ENCODE measurements around the gene MEF2C.

The MEF2C gene

GRCh38 chr5:88713818-88714217 lies 169.2 kb downstream of the MEF2C start:
- H3K4me3 ChIP-seq (ENCODE audit: low read length) = no peak overlapping the region
- DNase-seq (ENCODE audit: low read depth) = no peak
- TF ChIP-seq, protein P1, sequence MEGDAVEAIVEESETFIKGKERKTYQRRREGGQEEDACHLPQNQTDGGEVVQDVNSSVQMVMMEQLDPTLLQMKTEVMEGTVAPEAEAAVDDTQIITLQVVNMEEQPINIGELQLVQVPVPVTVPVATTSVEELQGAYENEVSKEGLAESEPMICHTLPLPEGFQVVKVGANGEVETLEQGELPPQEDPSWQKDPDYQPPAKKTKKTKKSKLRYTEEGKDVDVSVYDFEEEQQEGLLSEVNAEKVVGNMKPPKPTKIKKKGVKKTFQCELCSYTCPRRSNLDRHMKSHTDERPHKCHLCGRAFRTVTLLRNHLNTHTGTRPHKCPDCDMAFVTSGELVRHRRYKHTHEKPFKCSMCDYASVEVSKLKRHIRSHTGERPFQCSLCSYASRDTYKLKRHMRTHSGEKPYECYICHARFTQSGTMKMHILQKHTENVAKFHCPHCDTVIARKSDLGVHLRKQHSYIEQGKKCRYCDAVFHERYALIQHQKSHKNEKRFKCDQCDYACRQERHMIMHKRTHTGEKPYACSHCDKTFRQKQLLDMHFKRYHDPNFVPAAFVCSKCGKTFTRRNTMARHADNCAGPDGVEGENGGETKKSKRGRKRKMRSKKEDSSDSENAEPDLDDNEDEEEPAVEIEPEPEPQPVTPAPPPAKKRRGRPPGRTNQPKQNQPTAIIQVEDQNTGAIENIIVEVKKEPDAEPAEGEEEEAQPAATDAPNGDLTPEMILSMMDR (IDR thresholded peaks at IDR 0.05; ENCODE audit: insufficient read depth, low read depth, low read length, missing control alignments) = no peak

DNA sequence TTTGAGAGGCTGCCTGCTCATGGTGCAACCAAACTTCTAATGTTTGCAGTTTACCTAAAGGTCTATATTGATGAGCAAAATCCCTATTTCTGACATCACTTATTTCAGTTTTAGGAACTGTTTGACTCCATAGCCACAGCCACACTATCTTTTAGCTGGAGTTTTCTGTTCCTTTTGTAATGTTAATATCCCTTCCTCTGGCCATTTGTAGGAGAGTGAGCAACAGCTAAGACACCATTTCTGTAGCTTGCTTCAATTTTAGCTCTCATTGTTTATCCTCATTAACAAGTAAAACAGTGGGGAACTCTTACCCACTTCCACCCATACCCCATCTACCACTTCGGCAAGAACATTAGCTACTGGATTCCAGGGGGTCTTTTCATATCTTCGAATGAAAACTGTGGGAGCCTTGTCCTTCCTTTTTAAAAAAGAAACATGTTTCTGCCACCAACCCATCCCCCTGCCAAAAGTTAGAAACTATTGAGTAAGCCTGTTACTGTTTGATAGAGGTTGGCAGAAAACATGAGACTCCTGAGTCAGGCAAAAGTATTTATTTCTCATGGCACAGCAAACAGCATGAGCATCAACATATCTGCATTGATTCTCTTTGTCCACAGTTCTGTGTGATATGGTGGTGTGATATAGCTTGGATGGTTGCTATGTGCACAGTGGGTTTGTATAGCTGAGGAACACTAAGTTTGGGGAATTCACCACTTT lies 174.1 kb downstream of the MEF2C start:
- TF ChIP-seq, protein P1 (IDR thresholded peaks at IDR 0.05; ENCODE audit: insufficient read depth, low read depth, low read length, missing control alignments) = no peak

GRCh38 chr5:88708021-88708420 lies 175.0 kb downstream of the MEF2C start:
- no peak overlapping the region for H3K4me3 ChIP-seq (ENCODE audit: low read length)
- DNase-seq (ENCODE audit: low read depth) = no peak
- TF ChIP-seq, protein P1 (IDR thresholded peaks at IDR 0.05; ENCODE audit: insufficient read depth, low read depth, low read length, missing control alignments) = no peak

More for the DNA sequence above, 174.1 kb downstream of the MEF2C start:
- no peak overlapping the region for H3K4me3 ChIP-seq (ENCODE audit: low read length)
- no peak for DNase-seq (ENCODE audit: low read depth)

DNA sequence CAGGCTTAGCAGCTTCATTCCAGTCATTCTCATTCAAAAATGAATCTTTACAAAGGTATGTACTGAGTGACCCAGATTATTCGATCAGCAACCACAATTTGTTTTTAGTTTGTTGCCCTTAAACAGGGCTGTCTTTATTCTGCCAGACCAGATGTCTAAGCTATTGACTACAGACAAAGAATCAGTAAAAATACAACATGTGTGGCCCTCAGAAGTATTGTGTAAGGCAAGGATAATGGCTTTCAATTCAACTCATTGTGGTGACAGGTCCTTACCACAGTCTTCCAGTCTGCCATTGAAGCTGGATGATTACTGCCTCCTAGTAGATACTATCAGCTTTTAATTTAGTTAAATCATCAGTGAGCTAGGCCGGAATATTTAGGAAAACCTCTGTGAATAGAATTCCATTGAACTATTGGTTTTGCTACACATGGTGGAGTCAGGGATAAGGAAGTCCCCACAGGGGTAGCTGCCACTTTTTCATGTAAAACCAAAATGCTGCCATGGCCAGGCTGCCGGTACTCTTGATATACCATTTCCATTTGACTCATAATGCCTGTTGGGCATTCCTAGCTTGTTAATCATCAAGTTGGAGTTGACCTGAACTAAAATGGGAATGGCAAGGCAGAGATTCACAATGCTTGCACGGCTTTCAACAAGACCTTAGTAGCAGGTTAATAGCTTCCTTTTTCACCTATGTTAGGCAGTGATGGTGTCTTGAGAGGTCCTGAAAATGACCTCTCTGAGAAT lies 175.6 kb downstream of the MEF2C start:
- peak; percentile 41 for DNase-seq (ENCODE audit: low read depth)
- H3K4me3 ChIP-seq (ENCODE audit: low read length) = no peak overlapping the region
- TF ChIP-seq, protein P1 (IDR thresholded peaks at IDR 0.05; ENCODE audit: insufficient read depth, low read depth, low read length, missing control alignments) = no peak

DNA sequence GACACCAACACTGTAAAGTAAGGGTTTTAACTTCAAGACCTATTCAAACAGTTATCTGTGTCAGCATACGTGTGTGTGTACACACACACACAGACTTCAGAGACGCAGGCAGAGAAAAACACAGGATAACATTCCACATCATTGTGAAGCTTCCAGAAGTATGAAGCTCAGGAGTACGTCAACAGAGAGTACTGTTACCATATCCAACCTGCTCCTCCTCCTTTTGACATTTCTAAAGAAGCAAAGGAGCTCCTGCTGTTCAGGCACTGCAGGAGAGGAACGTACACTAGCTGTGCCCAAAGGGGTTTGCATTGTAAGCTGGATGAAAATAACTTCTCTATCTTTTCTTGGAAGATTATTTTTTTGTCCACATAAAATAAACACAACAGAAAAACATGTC lies 180.7 kb downstream of the MEF2C start:
- TF ChIP-seq, protein P1 (IDR thresholded peaks at IDR 0.05; ENCODE audit: insufficient read depth, low read depth, low read length, missing control alignments) = no peak
- DNase-seq (ENCODE audit: low read depth) = no peak
- H3K4me3 ChIP-seq (ENCODE audit: low read length) = no peak overlapping the region

DNA sequence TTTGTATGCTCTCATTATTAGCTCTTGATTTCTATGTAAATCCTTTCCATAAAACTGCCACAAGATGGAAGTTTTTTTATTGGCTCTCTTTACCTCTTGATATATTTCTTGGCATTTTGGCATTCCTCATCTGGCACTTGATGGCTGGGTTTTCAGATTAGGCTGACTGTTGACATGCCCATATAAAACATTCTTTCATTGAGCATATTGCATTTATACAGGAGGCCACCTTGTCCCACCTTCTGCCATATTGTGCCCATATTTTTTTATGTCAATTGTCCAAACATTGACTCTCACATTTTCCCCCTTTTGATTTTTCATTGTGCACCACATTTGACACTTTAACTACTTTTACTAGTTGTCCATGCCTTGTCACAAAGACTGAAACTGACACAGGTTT lies 182.9 kb downstream of the MEF2C start:
- DNase-seq (ENCODE audit: low read depth) = no peak
- TF ChIP-seq, protein P1 (IDR thresholded peaks at IDR 0.05; ENCODE audit: insufficient read depth, low read depth, low read length, missing control alignments) = no peak
- H3K4me3 ChIP-seq (ENCODE audit: low read length) = no peak overlapping the region

Measured in epithelial cell of esophagus (primary cell).